PFSK-1 (cell line): ENCODE data around the gene INPP5A.

ENCODE experiments used
- FOXP2 ChIP-seq: optimal IDR thresholded peaks from 2 replicates; pipeline ENCODE3; 2011; ENCODE audit warnings: borderline replicate concordance, control low read depth, inconsistent platforms; ENCODE audit not compliant: insufficient read depth; ENCODE audit errors: extremely low read length, extremely low read depth
- POLR2AphosphoS5 ChIP-seq: IDR thresholded peaks from 2 replicates; pipeline ENCODE4 v1.6.1; 2012; ENCODE audit warnings: low read depth, mild to moderate bottlenecking, control low read depth, low read length, moderate library complexity
- SIN3A ChIP-seq: IDR thresholded peaks from 2 replicates; pipeline ENCODE4 v1.6.1; 2012; ENCODE audit warnings: mild to moderate bottlenecking, low read length, moderate library complexity, borderline replicate concordance; ENCODE audit not compliant: insufficient read depth
- TAF1 ChIP-seq: IDR thresholded peaks from 2 replicates; pipeline ENCODE4 v1.6.1; 2012; ENCODE audit warnings: low read length, control low read depth, borderline replicate concordance; ENCODE audit not compliant: insufficient read depth
- TF ChIP-seq, protein P1 (sequence below), 2 experiments: IDR thresholded peaks; 2 replicates each; pipeline versions ENCODE4 v1.6.1 to v1.8.0; 2011 to 2012; ENCODE audit warnings: low read depth in 2 of 2, low read length in 2 of 2, control low read depth in 1 of 2, inconsistent platforms in 1 of 2, mild to moderate bottlenecking in 1 of 2, moderate library complexity in 1 of 2; ENCODE audit not compliant: insufficient read depth in 1 of 2

INPP5A gene

DNA sequence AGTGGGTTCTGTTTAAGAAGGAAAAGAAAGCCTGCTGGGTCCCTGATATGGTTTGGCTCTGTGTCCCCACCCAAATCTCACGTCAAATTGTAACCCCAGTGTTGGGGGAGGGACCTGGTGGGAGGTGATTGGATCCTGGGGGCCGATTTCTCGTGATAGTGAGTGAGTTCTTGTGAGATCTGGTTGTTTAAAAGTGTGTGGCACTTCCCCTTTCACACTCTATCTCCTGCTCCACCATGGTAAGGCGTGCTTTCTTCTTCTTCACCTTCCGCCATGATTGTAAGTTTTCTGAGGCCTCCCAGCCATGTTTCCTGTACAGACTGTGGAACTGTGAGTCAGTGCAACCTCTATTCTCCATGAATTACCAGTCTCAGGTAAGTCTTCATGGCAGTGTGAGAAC, 42.6 kb downstream of the INPP5A start:
- TF ChIP-seq POLR2AphosphoS5 (no peak), FOXP2 (no peak), SIN3A (no peak), TAF1 (no peak)
- TF ChIP-seq, protein P1, sequence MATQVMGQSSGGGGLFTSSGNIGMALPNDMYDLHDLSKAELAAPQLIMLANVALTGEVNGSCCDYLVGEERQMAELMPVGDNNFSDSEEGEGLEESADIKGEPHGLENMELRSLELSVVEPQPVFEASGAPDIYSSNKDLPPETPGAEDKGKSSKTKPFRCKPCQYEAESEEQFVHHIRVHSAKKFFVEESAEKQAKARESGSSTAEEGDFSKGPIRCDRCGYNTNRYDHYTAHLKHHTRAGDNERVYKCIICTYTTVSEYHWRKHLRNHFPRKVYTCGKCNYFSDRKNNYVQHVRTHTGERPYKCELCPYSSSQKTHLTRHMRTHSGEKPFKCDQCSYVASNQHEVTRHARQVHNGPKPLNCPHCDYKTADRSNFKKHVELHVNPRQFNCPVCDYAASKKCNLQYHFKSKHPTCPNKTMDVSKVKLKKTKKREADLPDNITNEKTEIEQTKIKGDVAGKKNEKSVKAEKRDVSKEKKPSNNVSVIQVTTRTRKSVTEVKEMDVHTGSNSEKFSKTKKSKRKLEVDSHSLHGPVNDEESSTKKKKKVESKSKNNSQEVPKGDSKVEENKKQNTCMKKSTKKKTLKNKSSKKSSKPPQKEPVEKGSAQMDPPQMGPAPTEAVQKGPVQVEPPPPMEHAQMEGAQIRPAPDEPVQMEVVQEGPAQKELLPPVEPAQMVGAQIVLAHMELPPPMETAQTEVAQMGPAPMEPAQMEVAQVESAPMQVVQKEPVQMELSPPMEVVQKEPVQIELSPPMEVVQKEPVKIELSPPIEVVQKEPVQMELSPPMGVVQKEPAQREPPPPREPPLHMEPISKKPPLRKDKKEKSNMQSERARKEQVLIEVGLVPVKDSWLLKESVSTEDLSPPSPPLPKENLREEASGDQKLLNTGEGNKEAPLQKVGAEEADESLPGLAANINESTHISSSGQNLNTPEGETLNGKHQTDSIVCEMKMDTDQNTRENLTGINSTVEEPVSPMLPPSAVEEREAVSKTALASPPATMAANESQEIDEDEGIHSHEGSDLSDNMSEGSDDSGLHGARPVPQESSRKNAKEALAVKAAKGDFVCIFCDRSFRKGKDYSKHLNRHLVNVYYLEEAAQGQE (IDR thresholded peaks at IDR 0.05; ENCODE audit: insufficient read depth in 1 of 2, low read depth in 2 of 2, low read length in 2 of 2) = no peak

DNA sequence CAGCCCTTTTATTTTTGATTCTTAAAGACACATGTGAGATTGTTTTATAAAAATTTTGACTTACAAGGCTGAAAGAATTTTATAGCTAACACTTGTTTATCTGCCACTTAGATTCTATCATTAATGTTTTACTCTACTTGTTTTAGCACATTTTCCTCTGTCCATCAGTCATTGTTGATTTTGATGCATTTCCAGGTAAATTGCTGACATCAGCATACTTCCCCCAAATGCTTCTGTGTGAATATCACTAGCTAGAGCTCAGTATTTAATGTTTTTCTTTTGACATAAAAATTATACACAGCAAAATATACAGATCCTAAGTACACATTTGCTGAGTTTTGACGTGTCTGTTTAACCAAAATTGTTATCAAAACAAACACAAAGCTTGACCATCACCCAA, 43.0 kb downstream of the INPP5A start:
- no peak for TF ChIP-seq TAF1
- TF ChIP-seq, protein P1 (IDR thresholded peaks at IDR 0.05; ENCODE audit: insufficient read depth in 1 of 2, low read depth in 2 of 2, low read length in 2 of 2) = no peak
- TF ChIP-seq FOXP2 = no peak
- TF ChIP-seq SIN3A = no peak
- TF ChIP-seq POLR2AphosphoS5 = no peak

DNA sequence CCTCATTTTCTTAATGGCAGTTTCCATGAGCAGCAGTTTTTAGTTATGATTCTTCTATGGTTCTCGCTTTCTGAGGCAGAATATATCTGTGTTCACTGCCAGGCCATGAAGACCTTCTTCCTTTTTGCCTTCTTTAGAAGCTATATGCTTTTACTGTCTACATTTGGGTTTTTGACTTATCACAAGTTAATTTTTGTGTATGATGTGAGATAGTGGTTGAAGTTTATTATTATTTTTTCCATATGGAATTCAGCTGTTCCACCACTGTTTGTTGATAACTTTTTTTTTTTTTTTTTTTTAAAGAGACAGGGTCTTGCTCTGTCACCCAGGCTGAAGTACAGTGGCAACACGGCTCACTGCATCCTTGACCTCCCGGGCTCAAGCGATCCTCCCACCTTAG, 44.5 kb downstream of the INPP5A start:
- TF ChIP-seq FOXP2 (no peak), TAF1 (no peak), SIN3A (no peak)

DNA sequence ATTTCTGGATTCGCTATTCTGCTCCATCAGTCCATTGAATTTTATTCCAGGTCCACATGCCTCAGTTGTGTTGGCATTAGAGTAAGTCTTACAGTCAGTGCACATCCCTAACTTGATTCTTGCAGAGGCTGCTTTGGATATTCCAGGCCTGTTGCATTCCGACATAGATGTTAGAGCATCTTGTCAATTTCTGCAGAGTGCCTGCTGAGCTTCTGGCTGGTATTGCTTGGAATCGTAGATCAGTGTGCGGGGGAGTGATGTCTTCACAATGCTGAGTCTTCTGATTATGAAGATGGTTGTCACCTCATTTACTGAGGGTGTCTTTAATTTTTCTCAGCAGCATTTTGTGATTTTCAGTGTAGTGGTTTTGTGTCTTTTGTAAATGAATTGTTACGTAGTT, 45.2 kb downstream of the INPP5A start:
- TF ChIP-seq, protein P1 (IDR thresholded peaks at IDR 0.05; ENCODE audit: insufficient read depth in 1 of 2, low read depth in 2 of 2, low read length in 2 of 2) = no peak
- TF ChIP-seq FOXP2 = no peak
- TF ChIP-seq TAF1 = no peak
- TF ChIP-seq POLR2AphosphoS5 = no peak
- TF ChIP-seq SIN3A = no peak

DNA sequence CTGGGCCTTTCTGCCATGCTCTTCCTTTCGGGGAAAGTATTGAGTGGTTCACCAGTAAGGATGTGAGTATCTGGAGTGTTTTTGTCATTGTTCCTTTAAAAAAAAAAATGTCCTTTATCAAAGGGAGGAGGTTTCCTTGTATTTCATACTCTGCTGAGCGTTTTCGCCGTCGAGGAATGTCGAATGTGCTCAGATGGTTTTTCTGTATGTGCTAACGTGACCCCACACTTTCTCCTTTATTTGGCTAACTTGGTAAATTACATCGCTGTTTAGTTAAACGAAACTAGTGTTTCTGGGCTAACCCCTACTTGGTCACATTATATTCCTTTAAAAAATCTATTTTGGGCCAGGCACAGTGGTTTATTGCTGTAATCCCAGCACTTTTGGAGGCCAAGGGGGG, 45.9 kb downstream of the INPP5A start:
- TF ChIP-seq TAF1 = no peak
- no peak for TF ChIP-seq SIN3A
- TF ChIP-seq POLR2AphosphoS5 = no peak
- TF ChIP-seq, protein P1 (IDR thresholded peaks at IDR 0.05; ENCODE audit: insufficient read depth in 1 of 2, low read depth in 2 of 2, low read length in 2 of 2) = no peak
- TF ChIP-seq FOXP2 = no peak

DNA sequence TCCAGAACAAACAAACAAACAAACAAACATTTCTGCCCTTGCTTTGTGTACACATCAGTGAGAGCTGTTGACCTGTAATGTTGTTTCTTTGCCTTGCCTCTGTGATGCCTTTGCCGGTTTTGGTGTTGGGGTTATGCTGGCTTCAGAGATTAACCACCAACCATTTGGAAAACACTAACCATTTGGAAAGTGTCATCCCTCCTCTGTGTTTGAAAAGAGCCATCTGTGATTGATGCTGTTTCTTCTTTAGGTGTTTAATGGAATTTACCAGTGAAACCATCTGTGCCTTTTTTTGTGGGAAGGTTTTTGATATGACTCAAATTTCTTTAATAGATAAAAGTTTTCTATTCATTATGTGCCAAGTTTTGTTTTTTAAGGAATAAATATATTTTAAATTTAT, 46.5 kb downstream of the INPP5A start:
- TF ChIP-seq, protein P1 (IDR thresholded peaks at IDR 0.05; ENCODE audit: insufficient read depth in 1 of 2, low read depth in 2 of 2, low read length in 2 of 2) = no peak
- TF ChIP-seq POLR2AphosphoS5 (no peak), TAF1 (no peak), FOXP2 (no peak), SIN3A (no peak)
